Left ventricle myocardium inferior (tissue), 1 donor: ENCODE data around the gene ENDOD1. TPM values are rescaled to one million over a fixed set of nuclear protein-coding genes. Genes with fewer than 3 reads are reported as not detected.
A peak's percentile ranks its signal among the peaks of the same experiment; 100 is the strongest.
"Not testable (repeated sequence)": the region's sequence is repeated elsewhere in the genome, so short reads cannot be mapped to it uniquely, and the experiment has no call there.

ENCODE experiments used
- DNase-seq: peaks from one replicate; pipeline ENCODE4 v3.0.0-alpha.2; 2020
- H3K27ac ChIP-seq: fragments of 200-600 bp; replicated peaks from 2 replicates; pipeline ENCODE4 v1.8.0; 2021
- H3K27me3 ChIP-seq: fragments of 200-600 bp; 2 replicates; pipeline ENCODE4 v1.8.0; 2021; ENCODE audit warnings: low read depth
- H3K36me3 ChIP-seq: fragments of 200-600 bp; 2 replicates; pipeline ENCODE4 v1.8.0; 2021
- H3K4me1 ChIP-seq: fragments of 200-600 bp; 2 replicates; pipeline ENCODE4 v1.8.0; 2021
- H3K4me3 ChIP-seq: fragments of 200-600 bp; 2 replicates; pipeline ENCODE4 v1.8.0; 2021; ENCODE audit warnings: mild to moderate bottlenecking, moderate library complexity
- H3K9me3 ChIP-seq: fragments of 200-600 bp; replicated peaks from 2 replicates; pipeline ENCODE4 v1.8.0; 2021
- CTCF ChIP-seq: fragments of 200-600 bp; IDR thresholded peaks from 2 replicates; pipeline ENCODE4 v1.8.0; 2021; ENCODE audit warnings: antibody characterized with exemption, mild to moderate bottlenecking, borderline replicate concordance
- intact Hi-C: fragments of 100-400 bp; cut with micrococcal nuclease; formaldehyde crosslinking; loops from one replicate; pipeline ENCODE4 v1.11.0; 2022
- total RNA-seq: library from RNA; stranded (reverse); fragmentation: NEBNext Ultra II Directional; extraction: Animal tissue kit (Norgen Biotek cat#: 25700); gene quantifications from one replicate; pipeline ENCODE4 v1.2.1, GENCODE V29; 2021
- donor health status: DM: no; HTN: yes; CAD: no; lungs with severe emphysema.

The ENDOD1 gene
- total RNA-seq, 1 donor from 2014 or later, result 11.3 TPM

GRCh38 chr11:95128602-95129001, 39.0 kb downstream of the ENDOD1 start:
- H3K4me3 ChIP-seq, result no peak overlapping the region
- intact Hi-C loops, result no loop called here
- TF ChIP-seq CTCF, result no peak
- H3K9me3 ChIP-seq, result no peaks in the 10 kb centered on the region
- no peaks in the 10 kb centered on the region for H3K27me3 ChIP-seq
- peaks cover 31% of the 10 kb centered on the region for H3K36me3 ChIP-seq
- no peaks in the 10 kb centered on the region for H3K4me1 ChIP-seq
- DNase-seq, result no peak
- H3K27ac ChIP-seq, result no peak overlapping the region

- intact Hi-C loops, result no loop called here
- TF ChIP-seq CTCF, result no peak
- DNase-seq, result no peak
Observed at GRCh38 chr11:95132956-95133355, 43.3 kb downstream of the ENDOD1 start.

DNA sequence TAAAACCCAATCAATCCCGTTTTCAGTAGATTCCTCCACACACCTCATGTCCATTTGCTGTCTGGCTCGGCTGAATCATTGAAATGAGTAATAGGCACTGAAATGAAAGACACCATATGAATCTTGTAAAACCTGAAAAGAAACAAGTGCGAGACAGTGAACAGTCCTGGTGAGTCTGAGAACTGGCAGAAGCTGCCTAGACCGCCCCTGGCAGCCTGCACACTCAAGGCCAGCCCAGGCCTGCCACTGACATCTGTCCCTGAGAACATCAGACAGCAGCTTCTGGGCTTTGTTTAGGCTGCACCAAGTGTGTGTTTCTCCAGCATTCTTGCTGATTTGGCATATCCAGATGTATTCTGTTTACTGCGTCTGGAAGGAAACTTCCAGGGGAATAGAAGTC, 44.8 kb downstream of the ENDOD1 start:
- no peak for TF ChIP-seq CTCF
- peaks cover 14% of the 10 kb centered on the region for H3K36me3 ChIP-seq
- H3K4me3 ChIP-seq, result no peak overlapping the region
- H3K4me1 ChIP-seq, result peaks cover 9% of the 10 kb centered on the region
- intact Hi-C loops, result no loop called here
- H3K27me3 ChIP-seq, result no peaks in the 10 kb centered on the region
- no peak for DNase-seq
- H3K27ac ChIP-seq, result peak overlapping the region; percentile 14
- H3K9me3 ChIP-seq, result no peaks in the 10 kb centered on the region

More at GRCh38 chr11:95132956-95133355, 43.3 kb downstream of the ENDOD1 start:
- Histone ChIP-seq H3K27ac (no peak overlapping the region), H3K4me1 (peaks cover 9% of the 10 kb centered on the region), H3K9me3 (no peaks in the 10 kb centered on the region), H3K27me3 (no peaks in the 10 kb centered on the region), H3K4me3 (no peak overlapping the region), H3K36me3 (peaks cover 27% of the 10 kb centered on the region)

- Histone ChIP-seq H3K27me3 (no peaks in the 10 kb centered on the region), H3K4me1 (peaks cover 9% of the 10 kb centered on the region), H3K4me3 (no peak overlapping the region), H3K27ac (peak overlapping the region; percentile 14), H3K36me3 (peaks cover 11% of the 10 kb centered on the region), H3K9me3 (no peaks in the 10 kb centered on the region)
- TF ChIP-seq CTCF, result no peak
- no peak for DNase-seq
- intact Hi-C loops, result no loop called here
Observed at GRCh38 chr11:95135155-95135554, 45.5 kb downstream of the ENDOD1 start.

- intact Hi-C loops, result no loop called here
- no peak for TF ChIP-seq CTCF
- no peak for DNase-seq
Observed at GRCh38 chr11:95135880-95136279, 46.2 kb downstream of the ENDOD1 start.

DNA sequence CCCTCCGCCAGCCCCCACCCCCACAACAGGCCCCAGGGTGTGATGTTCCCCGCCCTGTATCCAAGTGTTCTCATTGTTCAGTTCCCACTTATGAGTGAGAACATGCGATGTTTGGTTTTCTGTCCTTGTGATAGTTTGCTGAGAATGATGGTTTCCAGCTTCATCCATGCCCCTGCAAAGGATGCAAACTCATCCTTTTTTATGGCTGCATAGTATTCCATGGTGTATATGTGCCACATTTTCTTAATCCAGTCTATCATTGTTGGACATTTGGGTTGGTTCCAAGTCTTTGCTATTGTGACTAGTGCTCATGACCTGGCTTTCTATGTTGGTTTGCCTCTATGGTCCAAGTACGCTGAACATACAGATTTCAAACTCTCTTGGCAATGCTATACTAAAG, 47.1 kb downstream of the ENDOD1 start:
- H3K27me3 ChIP-seq, intact Hi-C loops: not testable (repeated sequence)

More at GRCh38 chr11:95135880-95136279, 46.2 kb downstream of the ENDOD1 start:
- peaks cover 11% of the 10 kb centered on the region for H3K36me3 ChIP-seq
- H3K27me3 ChIP-seq, result no peaks in the 10 kb centered on the region
- no peak overlapping the region for H3K27ac ChIP-seq
- H3K9me3 ChIP-seq, result no peaks in the 10 kb centered on the region
- peaks cover 9% of the 10 kb centered on the region for H3K4me1 ChIP-seq
- H3K4me3 ChIP-seq, result no peak overlapping the region

More for the DNA sequence above, 47.1 kb downstream of the ENDOD1 start:
- H3K27ac ChIP-seq, H3K4me3 ChIP-seq, H3K4me1 ChIP-seq, H3K9me3 ChIP-seq, DNase-seq: not testable (repeated sequence)
- H3K36me3 ChIP-seq, result peaks cover 11% of the 10 kb centered on the region
